CD4-positive, alpha-beta T cell treated with Interleukin-1 beta for 1 hour (primary cell): Measurements from ENCODE around the gene ZNF407.
"Not testable (repeated sequence)": the region's sequence is repeated elsewhere in the genome, so short reads cannot be mapped to it uniquely, and the experiment has no call there.

Source experiments
- DNase-seq, 2 donors: peaks; one replicate each; pipeline ENCODE4 v3.0.0-alpha.2; 2020 to 2022

Gene ZNF407

GRCh38 chr18:74597662-74598349 lies at the start of gene ZNF407:
Gene ZNF407, plus strand, starts transcription at chr18:74597870. Its CDS starts 33,150 bp downstream, at chr18:74631020.
- peak; percentile 85 to 90 for DNase-seq

- no peak for DNase-seq
Observed at GRCh38 chr18:74549591-74550104, 48.0 kb upstream of the ZNF407 start.

GRCh38 chr18:74550886-74551285 lies 46.8 kb upstream of the ZNF407 start:
- no peak for DNase-seq

- DNase-seq, result no peak
Observed at GRCh38 chr18:74551452-74551851, 46.2 kb upstream of the ZNF407 start.

GRCh38 chr18:74551936-74552555 lies 45.6 kb upstream of the ZNF407 start:
- peak; percentile 74 to 75 for DNase-seq

GRCh38 chr18:74556126-74556525 lies 41.5 kb upstream of the ZNF407 start:
- DNase-seq, result no peak

- no peak for DNase-seq
Observed at GRCh38 chr18:74558096-74558495, 39.6 kb upstream of the ZNF407 start.

- DNase-seq, result no peak
Observed at GRCh38 chr18:74562131-74562730, 35.4 kb upstream of the ZNF407 start.

- no peak for DNase-seq
Observed at GRCh38 chr18:74562775-74563174, 34.9 kb upstream of the ZNF407 start.

- no peak for DNase-seq
Observed at GRCh38 chr18:74563999-74564398, 33.7 kb upstream of the ZNF407 start.

GRCh38 chr18:74565164-74565563 lies 32.5 kb upstream of the ZNF407 start:
- not testable (repeated sequence) for DNase-seq

- not testable (repeated sequence) for DNase-seq
Observed at GRCh38 chr18:74565993-74566392, 31.7 kb upstream of the ZNF407 start.

- DNase-seq, result peak in 1 of 2 donors; percentile 5
Observed at GRCh38 chr18:74567822-74568221, 29.8 kb upstream of the ZNF407 start.

GRCh38 chr18:74569401-74569800 lies 28.3 kb upstream of the ZNF407 start:
- DNase-seq, result no peak

GRCh38 chr18:74570266-74570665 lies 27.4 kb upstream of the ZNF407 start:
- no peak for DNase-seq

GRCh38 chr18:74571895-74572680 lies 25.6 kb upstream of the ZNF407 start:
- no peak for DNase-seq

- no peak for DNase-seq
Observed at GRCh38 chr18:74573053-74573452, 24.6 kb upstream of the ZNF407 start.

GRCh38 chr18:74574916-74575315 lies 22.8 kb upstream of the ZNF407 start:
- no peak for DNase-seq

- DNase-seq, result no peak
Observed at GRCh38 chr18:74577019-74577418, 20.7 kb upstream of the ZNF407 start.

GRCh38 chr18:74579496-74580065 lies 18.1 kb upstream of the ZNF407 start:
- no peak for DNase-seq

GRCh38 chr18:74582642-74583041 lies 15.0 kb upstream of the ZNF407 start:
- no peak for DNase-seq

- DNase-seq, result no peak
Observed at GRCh38 chr18:74587441-74587840, 10.2 kb upstream of the ZNF407 start.

- DNase-seq, result peak in 1 of 2 donors; percentile 15
Observed at GRCh38 chr18:74589021-74589420, 8.6 kb upstream of the ZNF407 start.
